IMR-90 (cell line): Measurements from ENCODE around the gene MRM1. TPM values are rescaled to one million over a fixed set of nuclear protein-coding genes. Genes with fewer than 3 reads are reported as not detected.

Source experiments
- ATAC-seq: fragments of 200-7000 bp; cut with Tn5 transposase; 2 replicates; pipeline ENCODE4 v1.9.1; 2020; ENCODE audit warnings: low read depth, mild to moderate bottlenecking, moderate library complexity
- BruUV-seq: library from RNA; stranded (reverse); fragments of 400-500 nt; replicated peaks from 2 replicates; lab custom pipeline; 2021; lab: Mats Ljungman, UMichigan
- CTCF ChIA-PET: fragments of 300-600 bp; formaldehyde crosslinking; extraction: SDS; loops from one replicate; lab custom pipeline; 2021; ENCODE audit warnings: antibody characterized with exemption; lab: Yijun Ruan, JAX
- POLR2A ChIA-PET: fragments of 300-600 bp; sonication (Branson Sonifier 250); formaldehyde crosslinking; loops from one replicate; lab custom pipeline; 2022; ENCODE audit warnings: antibody characterized with exemption; ENCODE audit not compliant: unreplicated experiment; lab: Charles Lee
- DNase-seq: peaks from one replicate; pipeline ENCODE4 v3.0.0; 2013
- H2AFZ ChIP-seq: replicated peaks from 2 replicates; pipeline ENCODE3; 2013; ENCODE audit warnings: low read length, mild to moderate bottlenecking; ENCODE audit not compliant: poor library complexity
- H2AK5ac ChIP-seq: 2 replicates; pipeline ENCODE4 v1.6.1; 2013; ENCODE audit warnings: low read depth, low read length, inconsistent platforms
- H2AK9ac ChIP-seq: replicated peaks from 2 replicates; pipeline ENCODE3; 2013; ENCODE audit warnings: mild to moderate bottlenecking, low read depth, low read length, moderate library complexity; ENCODE audit not compliant: poor library complexity
- H2BK120ac ChIP-seq: 2 replicates; pipeline ENCODE4 v1.6.1; 2013; ENCODE audit warnings: low read depth, low read length, inconsistent platforms
- H2BK15ac ChIP-seq: 3 replicates; pipeline ENCODE4 v1.6.1; 2013; ENCODE audit warnings: low read depth, low read length, inconsistent platforms
- H2BK20ac ChIP-seq: 2 replicates; pipeline ENCODE4 v1.6.1; 2013; ENCODE audit warnings: low read depth, mild to moderate bottlenecking, inconsistent platforms, low read length, moderate library complexity
- H2BK5ac ChIP-seq: 2 replicates; pipeline ENCODE4 v1.6.1; 2013; ENCODE audit warnings: mild to moderate bottlenecking, low read depth, low read length, inconsistent platforms; ENCODE audit not compliant: poor library complexity, severe bottlenecking
- H3K14ac ChIP-seq: replicated peaks from 2 replicates; pipeline ENCODE4 v1.6.1; 2013; ENCODE audit warnings: low read depth, low read length, inconsistent platforms
- H3K18ac ChIP-seq: 2 replicates; pipeline ENCODE4 v1.6.1; 2013; ENCODE audit warnings: low read depth, low read length, control low read depth
- H3K23ac ChIP-seq: 2 replicates; pipeline ENCODE4 v1.6.1; 2013; ENCODE audit warnings: low read depth, low read length, inconsistent platforms
- H3K27ac ChIP-seq: 2 replicates; pipeline ENCODE4 v1.5.1; 2013; ENCODE audit warnings: mild to moderate bottlenecking, control low read depth, low read length; ENCODE audit not compliant: insufficient read depth
- H3K27me3 ChIP-seq: 2 replicates; pipeline ENCODE4 v1.6.1; 2013; ENCODE audit warnings: low read length; ENCODE audit not compliant: control insufficient read depth, insufficient read depth
- H3K36me3 ChIP-seq: 2 replicates; pipeline ENCODE4 v1.6.1; 2013; ENCODE audit warnings: low read length, mixed read lengths; ENCODE audit not compliant: control insufficient read depth, insufficient read depth
- H3K4ac ChIP-seq: 2 replicates; pipeline ENCODE4 v1.6.1; 2013; ENCODE audit warnings: low read depth, low read length, inconsistent platforms
- H3K4me1 ChIP-seq: 2 replicates; pipeline ENCODE4 v1.6.1; 2013; ENCODE audit warnings: low read length, mixed read lengths; ENCODE audit not compliant: control insufficient read depth, insufficient read depth
- H3K4me2 ChIP-seq: 2 replicates; pipeline ENCODE4 v1.6.1; 2013; ENCODE audit warnings: low read depth, mild to moderate bottlenecking, control low read depth, low read length, moderate library complexity
- H3K4me3 ChIP-seq: 2 replicates; pipeline ENCODE4 v1.5.1; 2013; ENCODE audit warnings: low read depth, mild to moderate bottlenecking, control low read depth, low read length, moderate library complexity; ENCODE audit not compliant: insufficient read depth
- H3K56ac ChIP-seq: 2 replicates; pipeline ENCODE4 v1.6.1; 2013; ENCODE audit warnings: low read length, inconsistent platforms; ENCODE audit not compliant: insufficient read depth; ENCODE audit errors: extremely low read depth
- H3K79me1 ChIP-seq, 2 experiments: 2 replicates each; pipeline ENCODE4 v1.6.1; 2013; ENCODE audit warnings: low read length in 2 of 2, inconsistent platforms in 1 of 2, low read depth in 1 of 2
- H3K9ac ChIP-seq: 2 replicates; pipeline ENCODE4 v1.6.1; 2013; ENCODE audit warnings: low read depth, low read length, control low read depth
- H3K9me1 ChIP-seq: 2 replicates; pipeline ENCODE4 v1.6.1; 2013; ENCODE audit warnings: low read length, inconsistent platforms; ENCODE audit not compliant: insufficient read depth
- H3K9me3 ChIP-seq: 2 replicates; pipeline ENCODE4 v1.6.1; 2013; ENCODE audit warnings: low read length; ENCODE audit not compliant: control insufficient read depth, insufficient read depth
- H4K20me1 ChIP-seq: 2 replicates; pipeline ENCODE4 v1.6.1; 2013; ENCODE audit warnings: low read length, inconsistent platforms; ENCODE audit not compliant: insufficient read depth
- H4K5ac ChIP-seq: 2 replicates; pipeline ENCODE4 v1.6.1; 2013; ENCODE audit warnings: mild to moderate bottlenecking, low read depth, low read length, control low read depth
- H4K8ac ChIP-seq, 2 experiments: 2 replicates each; pipeline ENCODE4 v1.6.1; 2013; ENCODE audit warnings: low read depth in 2 of 2, low read length in 2 of 2, control low read depth in 1 of 2, inconsistent platforms in 1 of 2
- H4K91ac ChIP-seq: 2 replicates; pipeline ENCODE4 v1.6.1; 2013; ENCODE audit warnings: low read depth, low read length, inconsistent platforms; ENCODE audit not compliant: insufficient read depth
- CEBPB ChIP-seq: IDR thresholded peaks from 2 replicates; pipeline ENCODE4 v1.6.1; 2012; ENCODE audit warnings: low read depth, low read length, improper control_type of control experiment
- FOS ChIP-seq: fragments of 150-350 bp; IDR thresholded peaks from 2 replicates; pipeline ENCODE4 v1.6.1; 2016; ENCODE audit warnings: low read depth, low read length
- MAFK ChIP-seq: IDR thresholded peaks from 2 replicates; pipeline ENCODE4 v1.6.1; 2012; ENCODE audit warnings: low read depth, low read length, improper control_type of control experiment
- MAZ ChIP-seq: IDR thresholded peaks from 2 replicates; pipeline ENCODE4 v1.6.1; 2012; ENCODE audit warnings: low read depth, mild to moderate bottlenecking, low read length, improper control_type of control experiment, moderate library complexity, borderline replicate concordance
- MXI1 ChIP-seq: IDR thresholded peaks from 2 replicates; pipeline ENCODE4 v1.6.1; 2012; ENCODE audit warnings: low read depth, mild to moderate bottlenecking, low read length, moderate library complexity, borderline replicate concordance
- SMC3 ChIP-seq: fragments of 150-350 bp; IDR thresholded peaks from 2 replicates; pipeline ENCODE4 v1.6.1; 2016; ENCODE audit warnings: low read depth, mild to moderate bottlenecking, antibody characterized with exemption, low read length, moderate library complexity
- WGBS, 2 experiments: methylation state at CpG; one replicate each; pipeline versions ENCODE4 v1.1.5 to v1.1.7; 2013; ENCODE audit warnings: missing lambda C conversion rate in 2 of 2; ENCODE audit not compliant: insufficient read length in 1 of 2; ENCODE audit errors: extremely low coverage in 2 of 2; 5-methylcytosine and 5-hydroxymethylcytosine counted together
- dilution Hi-C: fragments of 300-500 bp; cut with HindIII; formaldehyde crosslinking; loops from one replicate; pipeline ENCODE4 v1.14.3; 2018; ENCODE audit warnings: low sequenced_read_pairs; ENCODE audit not compliant: unreplicated experiment
- in situ Hi-C: fragments of 300-500 bp; cut with MboI; formaldehyde crosslinking; loops from 3 replicates; pipeline ENCODE4 v1.14.3; 2019; ENCODE audit warnings: low sequenced_read_pairs, inconsistent platforms, mixed read lengths
- intact Hi-C: fragments of 100-400 bp; cut with micrococcal nuclease; formaldehyde crosslinking; loops from 2 replicates; pipeline ENCODE4 v1.10.0; 2022
- polyA plus RNA-seq, 3 experiments: library from polyadenylated mRNA; depleted of rRNA; stranded (reverse); fragments of >200 nt; gene quantifications; 2 replicates each; pipeline ENCODE4 v1.2.3, GENCODE V29; 2012; ENCODE audit warnings: low replicate concordance in 1 of 3
- total RNA-seq: library from RNA; depleted of rRNA; stranded (reverse); fragments of >200 nt; gene quantifications from 2 replicates; pipeline ENCODE4 v1.2.3, GENCODE V29; 2012
- TF ChIP-seq, protein P1 (sequence below): fragments of 150-350 bp; IDR thresholded peaks from 2 replicates; pipeline ENCODE4 v1.6.1; 2016; ENCODE audit warnings: low read depth, mild to moderate bottlenecking, low read length, moderate library complexity, borderline replicate concordance
- TF ChIP-seq, protein P2 (sequence below): fragments of 150-350 bp; IDR thresholded peaks from 2 replicates; pipeline ENCODE4 v1.6.1; 2017; ENCODE audit warnings: mild to moderate bottlenecking, antibody characterized with exemption, low read length, low read depth
- TF ChIP-seq, protein P3 (sequence below): conservative IDR thresholded peaks from 2 replicates; pipeline ENCODE4 v1.5.1; 2012; ENCODE audit warnings: mild to moderate bottlenecking, low read depth, low read length, improper control_type of control experiment

The MRM1 gene
- total and polyA plus RNA-seq, 2 of the 4 experiments (the other 2 are of a cell fraction), result 2.2 to 5.3 TPM

DNA sequence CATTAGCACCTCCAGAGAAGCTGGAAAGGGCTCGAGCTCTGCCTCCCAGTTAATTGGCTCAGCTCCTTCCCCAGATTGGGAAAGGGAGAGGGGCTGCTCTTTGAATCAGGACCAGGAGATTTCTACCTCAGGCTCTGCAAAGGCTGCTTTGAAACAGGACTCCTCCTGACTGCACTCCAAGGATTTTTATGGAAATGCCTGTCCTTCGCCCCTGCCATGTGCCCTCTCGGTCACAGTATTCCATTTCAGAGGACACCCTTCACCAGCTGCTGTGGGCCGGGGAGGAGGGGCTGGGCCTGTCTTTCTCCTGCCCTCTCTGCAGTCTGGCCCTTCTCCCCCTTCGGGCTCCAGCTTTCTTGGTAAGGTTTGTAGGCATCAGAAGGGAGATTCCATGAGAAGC is 13.6 kb downstream of the MRM1 start:
- DNase-seq (no peak), ATAC-seq (no peak)
- Histone ChIP-seq H3K14ac (no peak overlapping the region), H3K23ac (no peak overlapping the region), H2BK5ac (no peak overlapping the region), H4K5ac (no peak overlapping the region), H4K91ac (no peak overlapping the region), H2AK5ac (no peak overlapping the region), H3K36me3 (no peaks in the 10 kb centered on the region), H3K9me3 (no peaks in the 10 kb centered on the region), H2AFZ (peak overlapping the region; percentile 51), H3K4me2 (no peak overlapping the region), H3K9ac (no peak overlapping the region), H3K27ac (no peak overlapping the region), H4K20me1 (no peaks in the 10 kb centered on the region), H2AK9ac (no peak overlapping the region), H3K4me1 (no peaks in the 10 kb centered on the region), H3K56ac (no peak overlapping the region), H3K18ac (no peak overlapping the region), H3K4me3 (no peak overlapping the region), H2BK120ac (no peak overlapping the region), H3K27me3 (peaks cover 4% of the 10 kb centered on the region; the same call in 1 of the 2 replicates), H3K79me1 (no peaks in the 10 kb centered on the region), H2BK20ac (no peak overlapping the region), H3K9me1 (peaks cover 12% of the 10 kb centered on the region; the same call in 1 of the 2 replicates), H4K8ac (no peak overlapping the region), H2BK15ac (no peak overlapping the region), H3K4ac (no peak overlapping the region)
- in situ Hi-C loops (no loop called here), intact Hi-C loops (no loop called here), dilution Hi-C loops (no loop called here)
- TF ChIP-seq, protein P1, sequence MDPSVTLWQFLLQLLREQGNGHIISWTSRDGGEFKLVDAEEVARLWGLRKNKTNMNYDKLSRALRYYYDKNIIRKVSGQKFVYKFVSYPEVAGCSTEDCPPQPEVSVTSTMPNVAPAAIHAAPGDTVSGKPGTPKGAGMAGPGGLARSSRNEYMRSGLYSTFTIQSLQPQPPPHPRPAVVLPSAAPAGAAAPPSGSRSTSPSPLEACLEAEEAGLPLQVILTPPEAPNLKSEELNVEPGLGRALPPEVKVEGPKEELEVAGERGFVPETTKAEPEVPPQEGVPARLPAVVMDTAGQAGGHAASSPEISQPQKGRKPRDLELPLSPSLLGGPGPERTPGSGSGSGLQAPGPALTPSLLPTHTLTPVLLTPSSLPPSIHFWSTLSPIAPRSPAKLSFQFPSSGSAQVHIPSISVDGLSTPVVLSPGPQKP, result no peak
- TF ChIP-seq MXI1 (no peak), MAFK (no peak), SMC3 (no peak), FOS (no peak), CEBPB (no peak), MAZ (no peak)
- TF ChIP-seq, protein P2, sequence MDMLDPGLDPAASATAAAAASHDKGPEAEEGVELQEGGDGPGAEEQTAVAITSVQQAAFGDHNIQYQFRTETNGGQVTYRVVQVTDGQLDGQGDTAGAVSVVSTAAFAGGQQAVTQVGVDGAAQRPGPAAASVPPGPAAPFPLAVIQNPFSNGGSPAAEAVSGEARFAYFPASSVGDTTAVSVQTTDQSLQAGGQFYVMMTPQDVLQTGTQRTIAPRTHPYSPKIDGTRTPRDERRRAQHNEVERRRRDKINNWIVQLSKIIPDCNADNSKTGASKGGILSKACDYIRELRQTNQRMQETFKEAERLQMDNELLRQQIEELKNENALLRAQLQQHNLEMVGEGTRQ, result no peak
- TF ChIP-seq, protein P3, sequence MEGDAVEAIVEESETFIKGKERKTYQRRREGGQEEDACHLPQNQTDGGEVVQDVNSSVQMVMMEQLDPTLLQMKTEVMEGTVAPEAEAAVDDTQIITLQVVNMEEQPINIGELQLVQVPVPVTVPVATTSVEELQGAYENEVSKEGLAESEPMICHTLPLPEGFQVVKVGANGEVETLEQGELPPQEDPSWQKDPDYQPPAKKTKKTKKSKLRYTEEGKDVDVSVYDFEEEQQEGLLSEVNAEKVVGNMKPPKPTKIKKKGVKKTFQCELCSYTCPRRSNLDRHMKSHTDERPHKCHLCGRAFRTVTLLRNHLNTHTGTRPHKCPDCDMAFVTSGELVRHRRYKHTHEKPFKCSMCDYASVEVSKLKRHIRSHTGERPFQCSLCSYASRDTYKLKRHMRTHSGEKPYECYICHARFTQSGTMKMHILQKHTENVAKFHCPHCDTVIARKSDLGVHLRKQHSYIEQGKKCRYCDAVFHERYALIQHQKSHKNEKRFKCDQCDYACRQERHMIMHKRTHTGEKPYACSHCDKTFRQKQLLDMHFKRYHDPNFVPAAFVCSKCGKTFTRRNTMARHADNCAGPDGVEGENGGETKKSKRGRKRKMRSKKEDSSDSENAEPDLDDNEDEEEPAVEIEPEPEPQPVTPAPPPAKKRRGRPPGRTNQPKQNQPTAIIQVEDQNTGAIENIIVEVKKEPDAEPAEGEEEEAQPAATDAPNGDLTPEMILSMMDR, result no peak
- BruUV-seq, result no TSS peak
- no CpG with 5 or more reads among the region's 5 CpGs for WGBS, 2 experiments
- CTCF ChIA-PET, result no interaction called here
- POLR2A ChIA-PET, result no interaction called here
